Measurements from ENCODE around the gene NR1H2.
"Not testable (repeated sequence)": the region's sequence is repeated elsewhere in the genome, so short reads cannot be mapped to it uniquely, and the experiment has no call there.

Gene NR1H2

GRCh38 chr19:50376166-50377050 lies at the start of gene NR1H2:
NR1H2 (plus strand) TSS chr19:50376457; CDS start chr19:50377606, 1,149 bp downstream.
- peak; percentile 98 for DNase-seq (ENCODE audit: low read depth)

GRCh38 chr19:50327013-50327412 lies 49.2 kb upstream of the NR1H2 start:
- DNase-seq (ENCODE audit: low read depth) = no peak

GRCh38 chr19:50327461-50328223 lies 48.6 kb upstream of the NR1H2 start:
- DNase-seq (ENCODE audit: low read depth) = no peak

- no peak for DNase-seq (ENCODE audit: low read depth)
These were observed 47.9 kb upstream of the NR1H2 start for GRCh38 chr19:50328224-50328872.

- DNase-seq (ENCODE audit: low read depth) = no peak
These were observed 47.4 kb upstream of the NR1H2 start for GRCh38 chr19:50328873-50329145.

GRCh38 chr19:50329146-50329925 lies 46.9 kb upstream of the NR1H2 start, which contains the start of gene KCNC3:
KCNC3 (minus strand) TSS chr19:50329377; CDS start chr19:50329082, 295 bp downstream.
- peak; percentile 19 for DNase-seq (ENCODE audit: low read depth)

GRCh38 chr19:50329926-50330294 lies 46.3 kb upstream of the NR1H2 start:
- not testable (repeated sequence) for DNase-seq (ENCODE audit: low read depth)

- peak; percentile 22 for DNase-seq (ENCODE audit: low read depth)
These were observed 45.7 kb upstream of the NR1H2 start for GRCh38 chr19:50330365-50331078.

- DNase-seq (ENCODE audit: low read depth) = no peak
These were observed 44.9 kb upstream of the NR1H2 start for GRCh38 chr19:50331221-50331993.

- DNase-seq (ENCODE audit: low read depth) = no peak
These were observed 44.3 kb upstream of the NR1H2 start for GRCh38 chr19:50331994-50332243.

GRCh38 chr19:50332244-50333038 lies 43.8 kb upstream of the NR1H2 start:
- no peak for DNase-seq (ENCODE audit: low read depth)

- DNase-seq (ENCODE audit: low read depth) = peak; percentile 46
These were observed 43.0 kb upstream of the NR1H2 start for GRCh38 chr19:50333235-50333736.

- DNase-seq (ENCODE audit: low read depth) = peak; percentile 16
These were observed 42.3 kb upstream of the NR1H2 start for GRCh38 chr19:50333737-50334617.

GRCh38 chr19:50334741-50335421 lies 41.4 kb upstream of the NR1H2 start:
- DNase-seq (ENCODE audit: low read depth) = no peak

- DNase-seq (ENCODE audit: low read depth) = not testable (repeated sequence)
These were observed 39.2 kb upstream of the NR1H2 start for GRCh38 chr19:50337031-50337430.

GRCh38 chr19:50340331-50340730 lies 35.9 kb upstream of the NR1H2 start:
- no peak for DNase-seq (ENCODE audit: low read depth)

- no peak for DNase-seq (ENCODE audit: low read depth)
These were observed 35.1 kb upstream of the NR1H2 start for GRCh38 chr19:50341091-50341564.

Data from ELR (cell line).